HUES48 (cell line): Measurements from ENCODE around the gene SUSD4.
"Not testable (repeated sequence)": the region's sequence is repeated elsewhere in the genome, so short reads cannot be mapped to it uniquely, and the experiment has no call there.

Experiments used
- H3K27ac ChIP-seq: one replicate; pipeline ENCODE4 v1.7.0; 2013; ENCODE audit warnings: low read depth, low read length, inconsistent platforms
- H3K27me3 ChIP-seq: 2 replicates; pipeline ENCODE4 v1.6.1; 2013; ENCODE audit warnings: mild to moderate bottlenecking, low read length; ENCODE audit not compliant: control insufficient read depth, insufficient read depth
- H3K36me3 ChIP-seq: 2 replicates; pipeline ENCODE4 v1.6.1; 2013; ENCODE audit warnings: low read length; ENCODE audit not compliant: control insufficient read depth, insufficient read depth
- H3K4me1 ChIP-seq: 2 replicates; pipeline ENCODE4 v1.6.1; 2013; ENCODE audit warnings: mild to moderate bottlenecking, low read length; ENCODE audit not compliant: control insufficient read depth, insufficient read depth
- H3K4me3 ChIP-seq: 2 replicates; pipeline ENCODE4 v1.5.1; 2013; ENCODE audit warnings: mild to moderate bottlenecking, low read depth, low read length
- H3K9ac ChIP-seq: 2 replicates; pipeline ENCODE4 v1.6.1; 2013; ENCODE audit warnings: mild to moderate bottlenecking, low read depth, low read length, moderate library complexity
- H3K9me3 ChIP-seq: 2 replicates; pipeline ENCODE4 v1.6.1; 2013; ENCODE audit warnings: low read length; ENCODE audit not compliant: control insufficient read depth, insufficient read depth

The SUSD4 gene

DNA sequence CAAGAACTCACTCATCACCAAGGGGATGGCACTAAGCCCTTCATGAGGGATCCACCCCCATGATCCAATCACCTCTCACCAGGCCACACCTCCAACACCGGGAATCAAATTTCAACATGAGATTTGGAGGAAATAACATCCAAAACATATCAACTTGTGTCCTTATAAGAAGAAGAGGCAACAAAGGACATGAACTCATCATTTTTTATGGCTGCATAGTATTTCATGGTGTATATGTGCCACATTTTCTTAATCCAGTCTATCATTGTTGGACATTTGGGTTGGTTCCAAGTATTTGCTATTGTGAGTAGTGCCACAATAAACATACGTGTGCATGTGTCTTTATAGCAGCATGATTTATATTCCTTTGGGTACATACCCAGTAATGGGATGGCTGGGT is 112.6 kb downstream of the SUSD4 start:
- H3K27ac ChIP-seq, H3K9ac ChIP-seq, H3K9me3 ChIP-seq, H3K4me1 ChIP-seq, H3K36me3 ChIP-seq, H3K27me3 ChIP-seq, H3K4me3 ChIP-seq: not testable (repeated sequence)

DNA sequence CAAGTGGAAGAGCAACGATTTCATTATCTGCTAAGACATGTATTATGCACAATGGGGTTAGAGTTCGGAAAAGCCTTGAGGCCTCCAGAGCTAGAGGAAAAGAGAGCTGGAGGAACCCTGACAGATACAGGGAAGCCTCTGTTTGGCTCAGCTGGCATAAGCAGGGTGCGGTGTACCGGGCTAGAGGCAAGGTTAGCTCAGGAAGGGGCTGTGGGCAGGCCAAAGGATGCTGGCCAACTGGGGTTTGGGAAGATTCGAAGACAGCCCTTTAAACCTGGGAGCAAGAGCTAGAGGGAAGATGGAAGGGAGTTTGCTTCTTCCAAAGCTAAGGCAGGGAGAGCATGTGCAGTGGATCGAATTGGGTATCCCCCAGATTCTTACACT is 113.4 kb downstream of the SUSD4 start:
- H3K36me3 ChIP-seq = no peaks in the 10 kb centered on the region
- H3K9ac ChIP-seq = no peak overlapping the region
- no peak overlapping the region for H3K4me3 ChIP-seq
- H3K4me1 ChIP-seq = no peaks in the 10 kb centered on the region; the same call in 1 of the 2 replicates
- H3K9me3 ChIP-seq = no peaks in the 10 kb centered on the region
- no peak overlapping the region for H3K27ac ChIP-seq
- no peaks in the 10 kb centered on the region for H3K27me3 ChIP-seq

DNA sequence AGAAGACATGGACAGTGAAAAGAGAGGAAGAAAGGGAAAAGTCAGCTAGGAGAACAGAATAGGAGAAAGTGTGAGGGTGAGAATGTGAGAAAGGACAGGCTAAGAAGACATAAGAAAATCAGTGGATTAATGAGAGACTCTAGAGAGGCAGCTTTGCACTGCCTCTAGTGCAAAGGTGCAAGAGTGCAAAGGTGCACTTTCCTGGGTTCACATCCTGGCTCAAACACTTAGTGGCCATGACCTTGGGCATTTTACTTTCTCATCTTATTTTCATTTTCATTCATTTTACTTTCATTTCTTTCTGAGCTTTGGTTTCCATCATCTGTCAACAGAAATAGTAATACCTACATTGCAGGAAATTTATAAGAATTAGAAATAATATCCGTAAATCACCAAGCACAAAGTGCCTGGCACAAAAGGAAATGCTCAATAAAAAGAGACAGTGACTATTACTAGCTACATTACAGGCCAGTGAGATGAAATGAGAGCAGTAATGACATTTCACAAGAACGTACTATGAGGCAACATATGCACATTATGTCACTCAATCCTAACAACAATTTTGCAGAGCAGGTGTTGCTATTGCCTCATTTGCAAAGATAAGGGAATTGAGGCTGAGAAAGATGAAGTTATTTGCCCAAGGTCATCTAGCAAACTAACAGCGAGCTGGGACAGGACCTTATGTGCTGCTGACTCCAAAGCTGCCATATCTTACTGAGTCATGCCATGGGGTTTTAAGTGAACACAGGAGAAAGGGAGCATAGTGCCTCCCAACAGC is 113.9 kb downstream of the SUSD4 start:
- H3K4me1 ChIP-seq = no peaks in the 10 kb centered on the region
- H3K27me3 ChIP-seq = no peaks in the 10 kb centered on the region
- no peaks in the 10 kb centered on the region for H3K9me3 ChIP-seq
- no peak overlapping the region for H3K9ac ChIP-seq
- no peaks in the 10 kb centered on the region for H3K36me3 ChIP-seq
- no peak overlapping the region for H3K27ac ChIP-seq
- H3K4me3 ChIP-seq = no peak overlapping the region

DNA sequence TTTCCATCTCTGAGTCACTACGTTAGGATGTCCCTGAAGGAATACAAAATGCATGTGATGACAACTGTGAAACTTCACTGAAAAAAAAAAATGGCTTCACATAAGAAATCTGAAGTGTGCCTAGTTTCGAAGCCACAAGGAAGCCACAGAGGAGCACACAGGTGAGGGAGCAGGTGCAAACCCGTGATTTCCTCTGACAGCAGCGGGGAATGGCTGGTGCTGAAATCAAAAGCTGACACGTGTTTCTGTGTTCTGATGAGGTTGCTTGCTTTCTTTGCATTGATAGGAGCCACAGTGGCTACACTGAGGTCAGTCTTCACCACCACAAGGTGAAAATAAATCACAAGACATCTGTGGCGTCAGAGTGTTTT is 115.2 kb downstream of the SUSD4 start:
- H3K9ac ChIP-seq = no peak overlapping the region
- no peaks in the 10 kb centered on the region for H3K9me3 ChIP-seq
- no peaks in the 10 kb centered on the region for H3K4me1 ChIP-seq
- no peak overlapping the region for H3K27ac ChIP-seq
- no peaks in the 10 kb centered on the region for H3K27me3 ChIP-seq
- no peaks in the 10 kb centered on the region for H3K36me3 ChIP-seq
- no peak overlapping the region for H3K4me3 ChIP-seq

DNA sequence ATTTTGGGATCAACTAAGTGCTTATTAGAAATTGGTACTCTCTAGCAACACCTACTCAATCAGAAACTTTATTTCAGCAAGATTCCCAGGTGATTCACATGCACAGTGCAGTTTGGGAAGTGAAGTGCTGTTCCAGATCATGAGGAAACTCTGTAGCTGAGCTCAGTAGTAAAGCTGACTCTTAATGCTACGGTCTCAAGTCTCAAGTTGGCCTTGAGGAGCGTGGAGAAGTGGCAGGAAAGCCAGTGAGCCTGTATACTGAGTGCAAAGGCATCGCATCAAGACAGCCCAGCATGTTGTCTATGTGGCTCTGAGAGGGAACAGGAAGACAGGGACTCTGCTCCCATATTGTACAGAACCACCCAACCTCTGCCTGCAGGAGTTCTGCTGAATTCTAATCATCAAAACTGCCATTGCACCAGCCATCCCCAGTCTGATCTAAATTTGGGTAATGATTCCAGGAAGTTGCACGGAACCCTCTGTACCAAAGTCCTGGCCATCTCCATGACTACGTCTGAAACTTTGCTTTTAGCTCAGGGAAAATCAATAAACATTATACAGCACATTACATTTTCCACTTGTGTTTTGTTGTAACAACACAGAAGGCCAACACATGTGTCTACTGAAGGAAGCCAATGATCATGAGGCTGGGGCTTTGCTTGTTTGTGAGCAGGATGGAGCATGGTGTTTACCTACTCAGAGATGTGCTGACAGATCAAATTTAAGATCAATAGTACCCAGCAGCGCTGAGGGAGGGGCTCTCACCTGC is 115.8 kb downstream of the SUSD4 start:
- Histone ChIP-seq H3K9ac (no peak overlapping the region), H3K4me1 (no peaks in the 10 kb centered on the region), H3K4me3 (no peak overlapping the region), H3K9me3 (no peaks in the 10 kb centered on the region), H3K27me3 (no peaks in the 10 kb centered on the region), H3K27ac (no peak overlapping the region), H3K36me3 (no peaks in the 10 kb centered on the region)

DNA sequence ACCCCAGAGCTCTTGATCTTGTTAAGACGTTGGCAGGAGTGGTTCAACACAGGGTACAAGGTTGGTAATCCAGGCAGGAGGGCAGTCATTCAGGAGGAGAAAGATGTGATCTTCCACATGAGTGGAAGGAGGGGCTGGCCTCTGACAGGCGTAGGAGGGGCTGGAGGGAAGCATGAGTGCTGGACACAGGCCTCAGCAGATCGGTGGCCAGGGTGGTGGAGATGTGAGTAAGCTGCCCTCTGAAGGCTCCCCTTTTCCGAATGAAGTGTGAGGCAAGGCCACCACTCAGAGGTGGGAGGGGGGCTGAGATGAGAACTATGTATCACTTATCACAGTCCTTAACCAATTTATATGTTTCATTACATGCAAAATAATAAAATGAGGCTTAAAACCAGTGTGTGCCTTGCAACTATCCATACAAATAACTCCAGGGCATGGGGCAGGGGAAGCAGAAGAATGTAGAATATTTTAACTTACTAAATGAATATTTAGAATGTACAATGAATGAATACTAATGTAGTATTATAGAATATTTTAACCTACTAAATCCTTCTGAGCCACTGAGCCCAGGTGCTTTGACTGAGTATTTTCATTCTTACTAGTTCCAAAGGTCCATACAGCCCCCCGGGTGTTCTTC is 117.4 kb downstream of the SUSD4 start:
- no peak overlapping the region for H3K4me3 ChIP-seq
- no peaks in the 10 kb centered on the region for H3K27me3 ChIP-seq
- H3K9ac ChIP-seq = no peak overlapping the region
- no peak overlapping the region for H3K27ac ChIP-seq
- no peaks in the 10 kb centered on the region for H3K4me1 ChIP-seq
- no peaks in the 10 kb centered on the region for H3K36me3 ChIP-seq
- no peaks in the 10 kb centered on the region for H3K9me3 ChIP-seq

DNA sequence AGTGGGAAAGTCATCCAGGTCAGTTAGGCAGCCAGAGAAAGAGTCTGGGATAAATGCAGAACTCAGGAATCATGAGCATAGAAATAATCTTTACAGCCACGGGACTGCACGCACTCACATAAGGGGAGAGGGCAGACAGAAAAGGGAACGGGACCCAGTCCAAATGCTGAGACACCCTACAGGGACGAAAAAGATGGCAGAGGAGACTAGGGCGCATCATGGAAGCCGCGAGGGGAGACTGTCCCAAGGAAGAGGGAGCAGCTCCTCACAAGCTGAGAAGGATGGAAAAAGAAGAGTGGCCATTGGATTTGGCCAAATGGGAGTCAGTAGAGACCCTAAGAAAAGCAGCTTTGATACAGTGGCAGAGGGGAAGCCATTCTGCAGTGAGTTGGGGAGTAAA is 118.0 kb downstream of the SUSD4 start:
- Histone ChIP-seq H3K4me1 (no peaks in the 10 kb centered on the region), H3K27ac (no peak overlapping the region), H3K9me3 (no peaks in the 10 kb centered on the region), H3K27me3 (no peaks in the 10 kb centered on the region), H3K36me3 (no peaks in the 10 kb centered on the region), H3K4me3 (no peak overlapping the region), H3K9ac (no peak overlapping the region)

DNA sequence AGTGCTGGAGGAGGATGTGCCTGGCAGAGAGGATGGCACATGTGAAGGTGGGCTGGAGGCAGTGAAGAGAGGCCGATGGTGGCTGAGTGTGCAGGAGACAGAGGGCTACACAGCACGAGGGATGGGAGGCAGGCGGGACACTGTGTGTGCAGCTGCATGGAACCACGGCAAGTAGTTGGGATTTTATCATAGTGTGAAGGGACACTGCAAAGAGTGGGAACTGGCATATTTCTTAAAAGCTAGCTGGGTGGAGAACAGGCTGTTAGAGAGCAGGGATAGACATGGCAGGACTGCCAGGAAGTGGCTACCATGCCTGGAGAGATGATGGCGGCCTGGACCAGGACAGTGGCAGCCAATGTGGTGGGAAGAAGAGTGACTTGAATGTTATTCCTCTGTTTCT is 118.6 kb downstream of the SUSD4 start:
- Histone ChIP-seq H3K9me3 (no peaks in the 10 kb centered on the region), H3K9ac (no peak overlapping the region), H3K36me3 (no peaks in the 10 kb centered on the region), H3K27ac (no peak overlapping the region), H3K4me1 (no peaks in the 10 kb centered on the region), H3K27me3 (no peaks in the 10 kb centered on the region), H3K4me3 (no peak overlapping the region)

DNA sequence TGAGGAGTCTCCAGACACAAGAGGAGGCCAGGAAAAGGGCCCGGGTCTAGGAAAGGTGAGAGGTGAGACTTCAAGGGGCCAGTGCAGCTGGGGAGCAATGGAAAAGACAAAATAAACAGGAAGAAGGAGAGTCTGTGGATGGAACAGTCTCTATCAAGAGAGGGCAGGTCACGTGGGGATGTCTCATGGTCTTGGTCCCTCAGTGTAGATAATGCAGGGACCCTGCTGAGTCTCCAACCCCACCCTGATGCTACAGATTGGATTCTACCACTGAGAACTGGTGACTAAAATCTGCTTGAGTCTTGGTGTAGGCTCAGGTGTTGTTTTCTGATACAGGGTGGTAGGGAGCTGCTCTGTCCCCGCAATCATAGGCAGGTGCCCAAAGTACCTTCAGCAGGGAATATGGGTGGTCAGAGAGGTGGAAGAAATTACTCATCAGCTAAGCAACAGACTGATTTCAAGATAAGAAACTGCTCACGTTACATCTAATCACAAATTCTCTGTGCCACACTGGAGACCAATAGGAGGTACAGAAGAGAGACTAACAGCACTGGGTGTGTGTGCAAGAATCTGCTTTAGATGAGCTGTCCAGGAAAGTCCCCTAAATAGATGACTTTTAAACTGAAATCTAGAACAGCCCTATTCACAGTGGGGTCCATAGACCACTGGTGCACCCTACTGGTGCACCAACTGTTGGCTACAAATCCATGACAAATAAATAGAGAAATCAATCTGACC is 119.4 kb downstream of the SUSD4 start:
- Histone ChIP-seq H3K9ac (no peak overlapping the region), H3K9me3 (no peaks in the 10 kb centered on the region), H3K27me3 (no peaks in the 10 kb centered on the region), H3K4me1 (no peaks in the 10 kb centered on the region), H3K4me3 (no peak overlapping the region), H3K27ac (no peak overlapping the region), H3K36me3 (no peaks in the 10 kb centered on the region)

DNA sequence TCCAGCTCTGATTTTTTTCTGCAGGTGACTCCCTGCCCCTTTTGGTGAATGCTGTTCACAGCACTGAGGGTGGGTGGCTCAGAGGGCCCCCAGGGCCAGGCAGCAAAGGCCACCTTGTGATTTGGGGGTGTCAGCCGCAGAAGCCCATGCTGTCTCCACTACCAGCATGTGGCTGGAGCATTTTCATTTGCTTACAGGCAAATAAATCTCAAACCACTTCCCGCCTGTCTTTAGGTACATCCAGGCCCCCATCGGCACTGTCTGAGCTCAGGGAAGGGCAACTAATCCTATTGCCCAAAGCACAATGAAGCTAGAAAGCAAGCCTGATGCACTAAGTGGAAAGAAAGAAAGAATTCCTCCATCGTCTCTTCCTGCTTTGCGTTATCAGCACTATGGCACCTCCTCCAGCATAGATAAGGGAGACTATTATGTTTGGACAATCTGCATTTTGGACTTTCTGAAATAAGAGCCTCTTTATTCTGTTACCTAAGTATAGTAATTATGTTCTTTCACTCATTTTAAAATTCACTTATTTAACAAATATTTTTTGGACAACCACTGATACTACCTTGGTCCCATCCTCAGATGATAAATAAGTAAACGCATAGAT is 120.4 kb downstream of the SUSD4 start:
- no peak overlapping the region for H3K4me3 ChIP-seq
- H3K4me1 ChIP-seq = no peaks in the 10 kb centered on the region
- H3K9ac ChIP-seq = no peak overlapping the region
- H3K27me3 ChIP-seq = no peaks in the 10 kb centered on the region
- H3K36me3 ChIP-seq = no peaks in the 10 kb centered on the region
- no peak overlapping the region for H3K27ac ChIP-seq
- no peaks in the 10 kb centered on the region for H3K9me3 ChIP-seq
